COLO668 (cell line): ENCODE data around the gene BZW2.

Experiments used
- DNase-seq: peaks from one replicate; lab custom pipeline; 2025; ENCODE audit not compliant: unreplicated experiment; lab: John Stamatoyannopoulos, UW

The BZW2 gene

GRCh38 chr7:16712916-16713315, 66.9 kb downstream of the BZW2 start:
- DNase-seq, result no peak

- DNase-seq, result no peak
Observed at GRCh38 chr7:16715928-16716327, 69.9 kb downstream of the BZW2 start.

- DNase-seq, result no peak
Observed at GRCh38 chr7:16718111-16718656, 72.2 kb downstream of the BZW2 start.

- DNase-seq, result no peak
Observed at GRCh38 chr7:16719699-16720098, 73.7 kb downstream of the BZW2 start.

- DNase-seq, result no peak
Observed at GRCh38 chr7:16721541-16721940, 75.6 kb downstream of the BZW2 start.

- DNase-seq, result no peak
Observed at GRCh38 chr7:16724344-16724743, 78.4 kb downstream of the BZW2 start.

- no peak for DNase-seq
Observed at GRCh38 chr7:16726189-16726588, 80.2 kb downstream of the BZW2 start.

GRCh38 chr7:16727736-16728135, 81.8 kb downstream of the BZW2 start:
- no peak for DNase-seq

- DNase-seq, result no peak
Observed at GRCh38 chr7:16728811-16729210, 82.8 kb downstream of the BZW2 start.

- DNase-seq, result no peak
Observed at GRCh38 chr7:16729541-16729940, 83.6 kb downstream of the BZW2 start.

- DNase-seq, result no peak
Observed at GRCh38 chr7:16730937-16731336, 85.0 kb downstream of the BZW2 start.

- DNase-seq, result no peak
Observed at GRCh38 chr7:16732828-16733227, 86.8 kb downstream of the BZW2 start.

- no peak for DNase-seq
Observed at GRCh38 chr7:16734148-16734726, 88.3 kb downstream of the BZW2 start.

GRCh38 chr7:16735020-16735419, 89.0 kb downstream of the BZW2 start:
- DNase-seq, result no peak

GRCh38 chr7:16738011-16738688, 92.2 kb downstream of the BZW2 start:
- DNase-seq, result no peak

GRCh38 chr7:16739863-16740622, 94.1 kb downstream of the BZW2 start:
- DNase-seq, result no peak

GRCh38 chr7:16740623-16740953, 94.6 kb downstream of the BZW2 start:
- no peak for DNase-seq

GRCh38 chr7:16740996-16741395, 95.0 kb downstream of the BZW2 start:
- no peak for DNase-seq

GRCh38 chr7:16741676-16742075, 95.7 kb downstream of the BZW2 start:
- no peak for DNase-seq

GRCh38 chr7:16742547-16742946, 96.6 kb downstream of the BZW2 start:
- DNase-seq, result no peak

GRCh38 chr7:16743236-16743635, 97.3 kb downstream of the BZW2 start:
- DNase-seq, result no peak
